GM18499 (cell line): Measurements from ENCODE around the gene IGF2.

Experiments
- ATAC-seq: cut with Tn5 transposase; IDR thresholded peaks from one replicate; pipeline ENCODE4 v1.9.1; 2021; ENCODE audit warnings: moderate number of reproducible peaks; ENCODE audit not compliant: insufficient read depth, unreplicated experiment

Gene IGF2

DNA sequence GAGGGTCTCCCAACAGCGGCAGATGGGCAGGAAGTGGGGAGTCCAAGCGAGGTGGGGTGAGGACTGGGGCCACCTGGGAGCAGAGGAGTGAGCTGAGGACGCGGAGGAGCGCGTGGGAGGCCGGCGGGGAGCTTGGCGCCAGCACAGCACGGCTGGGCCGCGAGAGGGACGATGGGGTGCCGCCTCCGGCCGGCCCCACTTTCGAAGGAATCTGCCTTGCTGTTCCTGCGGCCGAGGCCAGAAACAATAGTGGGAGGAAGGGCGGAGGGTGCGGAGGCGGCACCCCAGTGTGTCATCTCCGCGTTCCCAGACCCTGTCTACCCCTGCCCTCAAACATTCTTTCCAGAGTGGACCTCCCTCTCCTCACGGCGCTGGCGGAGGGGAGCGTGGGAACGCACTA is 16.3 kb upstream of the IGF2 start:
- ATAC-seq, result no peak

- no peak for ATAC-seq
These were observed 15.7 kb upstream of the IGF2 start for GRCh38 chr11:2154889-2155288.

DNA sequence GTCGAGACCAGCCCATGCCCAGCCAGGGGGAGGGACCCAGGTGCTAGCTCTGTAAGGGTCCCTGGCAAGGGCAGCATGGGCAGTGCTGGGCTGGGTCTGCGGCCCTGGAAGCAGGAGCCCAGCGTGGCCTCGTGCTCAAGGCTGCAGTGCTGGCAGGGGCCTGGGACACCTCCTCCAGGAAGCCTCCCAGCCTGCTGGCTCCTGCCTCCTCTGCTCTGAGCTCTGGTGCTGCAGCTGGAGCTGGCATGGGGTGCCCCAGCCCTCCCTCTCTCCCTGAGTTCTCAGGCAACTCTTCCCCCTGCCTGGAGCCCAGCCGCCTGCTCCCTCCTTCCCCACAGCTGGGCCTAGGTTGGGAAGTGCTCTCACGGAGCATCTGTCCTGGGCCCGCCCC is 15.0 kb upstream of the IGF2 start:
- ATAC-seq, result no peak

DNA sequence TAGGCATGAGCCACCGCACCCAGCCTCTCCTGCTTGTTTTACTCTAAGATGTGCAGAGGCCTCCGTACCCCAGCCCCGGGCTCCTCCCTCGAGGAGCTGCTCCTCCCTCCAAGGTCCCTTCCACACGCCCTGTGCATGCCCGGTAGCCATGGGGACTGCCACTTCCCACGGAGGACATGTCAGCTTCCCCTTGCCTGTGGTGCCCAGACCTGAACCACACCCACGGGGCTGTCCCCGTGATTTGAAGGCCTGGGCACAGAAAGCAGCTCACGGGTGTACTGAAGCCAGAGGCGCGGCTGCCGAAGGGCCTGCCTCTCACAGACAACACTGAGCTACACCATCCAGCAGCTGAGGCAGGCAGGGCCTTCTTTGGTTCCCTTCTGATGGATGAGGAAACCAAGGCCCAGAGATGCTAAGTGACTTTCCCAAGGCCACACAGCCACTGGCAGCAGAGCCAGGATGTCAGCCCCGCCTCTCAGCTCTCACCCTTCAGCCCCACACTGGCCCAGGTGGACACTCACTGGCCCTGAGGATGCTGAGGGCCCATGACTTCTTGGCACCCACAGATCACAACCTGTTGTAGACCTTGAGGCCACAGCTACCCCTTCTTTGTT is 14.5 kb upstream of the IGF2 start:
- ATAC-seq, result no peak

DNA sequence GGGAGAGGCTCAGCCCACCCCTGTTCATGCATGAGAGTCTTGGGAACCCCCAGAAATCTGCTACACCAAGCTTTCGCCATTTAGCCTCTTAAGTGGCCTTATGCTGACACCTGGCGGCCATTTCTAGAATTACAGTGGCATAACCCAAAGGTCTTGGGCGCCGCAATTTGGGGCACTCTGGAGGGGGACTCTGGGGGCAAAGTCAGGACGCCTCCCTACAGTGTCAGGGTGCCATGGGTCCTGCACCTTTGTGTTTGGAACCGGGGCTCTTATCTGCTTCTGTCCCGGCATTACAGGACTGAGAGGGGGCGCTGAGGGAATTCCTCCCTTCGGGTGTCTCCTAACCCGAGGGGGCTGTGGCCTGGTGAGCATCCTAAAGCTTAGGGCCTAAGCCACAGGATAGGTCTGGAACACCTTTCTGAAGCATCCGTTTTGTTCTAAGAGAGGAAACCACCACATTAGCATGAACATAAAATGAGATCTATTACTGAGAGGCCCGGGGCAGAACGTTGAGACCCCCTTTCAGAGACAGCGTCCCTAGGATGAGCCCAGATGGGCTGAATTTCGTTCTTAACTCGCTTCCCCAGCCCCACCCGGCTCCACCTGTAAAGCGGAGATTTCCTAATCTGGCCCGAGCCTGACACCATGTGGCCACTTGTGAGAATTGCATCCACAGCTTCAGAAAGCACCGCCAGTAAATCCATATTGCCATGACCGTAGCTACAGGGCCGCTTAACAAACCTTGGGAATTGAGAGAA is 12.5 kb upstream of the IGF2 start:
- ATAC-seq, result no peak

- ATAC-seq, result no peak
These were observed 11.0 kb upstream of the IGF2 start for GRCh38 chr11:2149864-2150847.

- ATAC-seq, result no peak
These were observed 10.3 kb upstream of the IGF2 start for GRCh38 chr11:2149460-2149859.

GRCh38 chr11:2148595-2148994 is 9.4 kb upstream of the IGF2 start:
- no peak for ATAC-seq

- no peak for ATAC-seq
These were observed 8.2 kb upstream of the IGF2 start for GRCh38 chr11:2147391-2147790.

GRCh38 chr11:2146051-2146450 is 6.9 kb upstream of the IGF2 start:
- no peak for ATAC-seq

- ATAC-seq, result no peak
These were observed 5.5 kb upstream of the IGF2 start for GRCh38 chr11:2144544-2145248.

- ATAC-seq, result no peak
These were observed 4.8 kb upstream of the IGF2 start for GRCh38 chr11:2143799-2144543.

- ATAC-seq, result no peak
These were observed 4.2 kb upstream of the IGF2 start for GRCh38 chr11:2143477-2143798.

DNA sequence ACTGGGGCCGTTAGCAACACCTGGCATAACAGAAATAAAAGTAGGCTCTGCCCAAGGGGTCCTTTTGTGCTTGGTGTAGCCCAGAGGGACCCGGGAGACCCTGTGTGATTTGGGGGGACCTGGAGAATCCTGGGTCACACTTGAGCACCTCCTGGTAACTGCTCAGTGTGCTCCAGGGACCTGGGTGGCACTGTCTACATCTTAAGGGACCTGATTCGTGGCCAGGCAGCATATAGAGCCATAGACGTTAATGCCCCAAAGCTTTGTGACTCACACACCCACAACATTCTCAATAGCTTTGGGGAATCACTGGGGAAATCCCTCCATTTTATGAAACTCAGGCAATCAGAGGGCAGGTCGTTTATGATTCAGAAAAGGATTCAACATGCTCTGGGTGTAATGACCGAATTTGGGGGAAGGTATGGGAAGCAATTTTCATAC is 3.6 kb upstream of the IGF2 start:
- ATAC-seq, result no peak

- no peak for ATAC-seq
These were observed 3.1 kb upstream of the IGF2 start for GRCh38 chr11:2142300-2142759.

GRCh38 chr11:2140411-2141400 is 1.5 kb upstream of the IGF2 start:
- ATAC-seq, result no peak

- ATAC-seq, result no peak
These were observed 590 bp upstream of the IGF2 start for GRCh38 chr11:2139621-2140337.
